ENCODE measurements around the gene C3. TPM values are rescaled to one million over a fixed set of nuclear protein-coding genes. Genes with fewer than 3 reads are reported as not detected.

C3 gene
- total RNA-seq, 1 experiment from 2014 or later: 7.0 TPM

- Histone ChIP-seq H3K79me2 (ENCODE audit: insufficient read depth, low read length) (peaks cover 76% of the 10 kb centered on the region), H2AFZ (ENCODE audit: low read depth, low read length, poor library complexity, severe bottlenecking) (no peak overlapping the region), H3K4me3 (replicated peaks in 1 of 2; ENCODE audit: low read depth in 1 of 2, low read length in 2 of 2) (peak overlapping the region; percentile 13 to 52), H3K27ac (ENCODE audit: low read depth, low read length) (peak overlapping the region; percentile 98), H4K20me1 (ENCODE audit: insufficient read depth) (no peaks in the 10 kb centered on the region), H3K4me2 (ENCODE audit: low read length) (peak overlapping the region; percentile 72), H3K36me3 (ENCODE audit: control insufficient read depth in 1 of 2, insufficient read depth in 2 of 2, low read length in 2 of 2) (peaks cover 29 to 38% of the 10 kb centered on the region in 2 experiments), H3K4me1 (ENCODE audit: control insufficient read depth in 1 of 2, insufficient read depth in 2 of 2, low read length in 2 of 2) (peaks cover 46 to 55% of the 10 kb centered on the region in 2 experiments), H3K9ac (ENCODE audit: low read length) (peak overlapping the region; percentile 71), H3K9me2 (ENCODE audit: insufficient read depth) (no peaks in the 10 kb centered on the region), H3K9me3 (ENCODE audit: control insufficient read depth in 1 of 2, insufficient read depth in 1 of 2, low read depth in 1 of 2, low read length in 2 of 2) (no peaks in the 10 kb centered on the region), H3K27me3 (ENCODE audit: insufficient read depth, low read length) (no peaks in the 10 kb centered on the region)
- no TSS peak for BruUV-seq (replicated peaks)
- TF ChIP-seq CEBPB (IDR thresholded peaks at IDR 0.05; ENCODE audit: low read depth) (no peak), ZFX (IDR thresholded peaks at IDR 0.05) (0 out of 2 replicates have a peak, but pooled peaks have one; percentile 15)
- peak; percentile 5; the same call in 1 of the 2 replicates for ATAC-seq
- intact Hi-C loops (cut with micrococcal nuclease): no loop called here
- ChIA-PET CTCF (interaction anchor here (0.8 kb wide), 1 partner anchor 10 kb away, joined by 3 read pairs; no protein-coding TSS in a partner anchor), RAD21 (ENCODE audit: low non-redundant PET in 1 of 2, low total read pairs in 2 of 2, uncharacterized antibody in 2 of 2, unreplicated experiment in 2 of 2) (interaction anchor here in 1 of 2 experiments (1.5 kb wide), 1 partner anchor 120 kb away, joined by 3 read pairs; no protein-coding TSS in a partner anchor), POLR2A (no interaction called here)
- DNase-seq (ENCODE audit: low read depth, low spot score): no peak
These were observed 23.4 kb upstream of the C3 start for GRCh38 chr19:6743714-6744380.

GRCh38 chr19:6743066-6743465, 22.6 kb upstream of the C3 start:
- no TSS peak for BruUV-seq (replicated peaks)
- H3K27ac ChIP-seq (ENCODE audit: low read depth, low read length): peak overlapping the region; percentile 98
- CTCF ChIA-PET: no interaction called here
- TF ChIP-seq TCF7L2 (IDR thresholded peaks at IDR 0.05; ENCODE audit: borderline replicate concordance, extremely low read depth, insufficient read depth, insufficient read length) (no peak), ZFX (IDR thresholded peaks at IDR 0.05) (no peak), YY1 (IDR thresholded peaks at IDR 0.05; ENCODE audit: extremely low read depth, insufficient replicate concordance, low read depth, low read length) (no peak), EZH2 (IDR thresholded peaks at IDR 0.05) (no peak), EGR1 (IDR thresholded peaks at IDR 0.05; ENCODE audit: low read depth) (no peak), ZBTB33 (IDR thresholded peaks at IDR 0.05; ENCODE audit: extremely low read depth, insufficient replicate concordance, low read length) (no peak), JUND (IDR thresholded peaks at IDR 0.05) (no peak), EZH2phosphoT487 (IDR thresholded peaks at IDR 0.05; ENCODE audit: borderline replicate concordance) (no peak), REST (IDR thresholded peaks at IDR 0.05; ENCODE audit: low read depth) (no peak), POLR2A (IDR thresholded peaks at IDR 0.05; ENCODE audit: borderline replicate concordance, extremely low read depth, insufficient read depth, insufficient read length) (no peak), MAX (IDR thresholded peaks at IDR 0.05) (no peak), FOSL1 (IDR thresholded peaks at IDR 0.05; ENCODE audit: low read depth) (no peak), ELF1 (IDR thresholded peaks at IDR 0.05; ENCODE audit: borderline replicate concordance, low read depth) (no peak), SIN3A (IDR thresholded peaks at IDR 0.05; ENCODE audit: low read depth) (no peak)

More at GRCh38 chr19:6743066-6743465, 22.6 kb upstream of the C3 start:
- Histone ChIP-seq H3K9me2 (ENCODE audit: insufficient read depth) (no peaks in the 10 kb centered on the region), H3K9ac (ENCODE audit: low read length) (peak overlapping the region; percentile 32; the same call in 1 of the 2 replicates), H3K4me2 (ENCODE audit: low read length) (peak overlapping the region; percentile 72), H3K9me3 (ENCODE audit: control insufficient read depth in 1 of 2, insufficient read depth in 1 of 2, low read depth in 1 of 2, low read length in 2 of 2) (no peaks in the 10 kb centered on the region), H2AFZ (ENCODE audit: low read depth, low read length, poor library complexity, severe bottlenecking) (no peak overlapping the region), H3K4me1 (ENCODE audit: control insufficient read depth in 1 of 2, insufficient read depth in 2 of 2, low read length in 2 of 2) (peaks cover 52 to 63% of the 10 kb centered on the region in 2 experiments), H3K79me2 (ENCODE audit: insufficient read depth, low read length) (peaks cover 69% of the 10 kb centered on the region), H3K4me3 (replicated peaks in 1 of 2; ENCODE audit: low read depth in 1 of 2, low read length in 2 of 2) (no peak overlapping the region), H3K27me3 (ENCODE audit: insufficient read depth, low read length) (no peaks in the 10 kb centered on the region), H3K36me3 (ENCODE audit: control insufficient read depth in 1 of 2, insufficient read depth in 2 of 2, low read length in 2 of 2) (peaks cover 23 to 30% of the 10 kb centered on the region in 2 experiments), H4K20me1 (ENCODE audit: insufficient read depth) (no peaks in the 10 kb centered on the region)
- ChIA-PET RAD21 (ENCODE audit: low non-redundant PET in 1 of 2, low total read pairs in 2 of 2, uncharacterized antibody in 2 of 2, unreplicated experiment in 2 of 2) (no interaction called here), POLR2A (no interaction called here)
- DNase-seq (ENCODE audit: low read depth, low spot score) (no peak), ATAC-seq (no peak)
- intact Hi-C loops (cut with micrococcal nuclease): no loop called here
